Measurements from ENCODE around the gene MRPL24. TPM values are rescaled to one million over a fixed set of nuclear protein-coding genes. Genes with fewer than 3 reads are reported as not detected.

Gene MRPL24
- total and polyA plus RNA-seq, 2 of the 4 experiments (the other 2 are of a cell fraction) = 68.8 to 99.5 TPM

GRCh38 chr1:156711011-156711817 lies 29.7 kb downstream of the MRPL24 start:
- intact Hi-C loops (cut with micrococcal nuclease) (no loop called here), dilution Hi-C loops (cut with HindIII; ENCODE audit: low sequenced_read_pairs, unreplicated experiment) (no loop called here), in situ Hi-C loops (cut with MboI; ENCODE audit: low sequenced_read_pairs) (no loop called here)
- Histone ChIP-seq H2BK20ac (ENCODE audit: low read depth, low read length) (no peak overlapping the region), H3K9me3 (ENCODE audit: control insufficient read depth, insufficient read depth, low read length) (no peaks in the 10 kb centered on the region), H3K4ac (ENCODE audit: low read depth, low read length) (no peak overlapping the region), H2AK9ac (replicated peaks; ENCODE audit: low read depth, low read length, poor library complexity) (no peak overlapping the region), H4K91ac (ENCODE audit: insufficient read depth, low read depth, low read length) (no peak overlapping the region), H3K56ac (ENCODE audit: extremely low read depth, insufficient read depth, low read length) (no peak overlapping the region), H3K36me3 (ENCODE audit: control insufficient read depth, insufficient read depth, low read length) (no peaks in the 10 kb centered on the region), H3K27ac (ENCODE audit: insufficient read depth, low read length) (no peak overlapping the region), H3K4me1 (ENCODE audit: control insufficient read depth, insufficient read depth, low read length) (peaks cover 34% of the 10 kb centered on the region), H2BK120ac (ENCODE audit: low read depth, low read length) (no peak overlapping the region), H3K79me1 (ENCODE audit: low read depth in 1 of 2, low read length in 2 of 2) (0 out of 4 replicates have a peak, but pooled peaks cover 0 to 4% of the 10 kb centered on the region in 2 experiments), H2BK15ac (ENCODE audit: low read depth, low read length) (no peak overlapping the region), H4K5ac (ENCODE audit: low read depth, low read length) (no peak overlapping the region), H2AK5ac (ENCODE audit: low read depth, low read length) (no peak overlapping the region), H3K9me1 (ENCODE audit: insufficient read depth, low read length) (peaks cover 3% of the 10 kb centered on the region; the same call in 1 of the 2 replicates), H3K9ac (ENCODE audit: low read depth, low read length) (no peak overlapping the region), H4K20me1 (ENCODE audit: insufficient read depth, low read length) (no peaks in the 10 kb centered on the region), H4K8ac (ENCODE audit: low read depth in 2 of 2, low read length in 2 of 2) (no peak overlapping the region), H3K23ac (ENCODE audit: low read depth, low read length) (no peak overlapping the region), H3K27me3 (ENCODE audit: control insufficient read depth, insufficient read depth, low read length) (no peaks in the 10 kb centered on the region), H2BK5ac (ENCODE audit: low read depth, low read length, poor library complexity, severe bottlenecking) (no peak overlapping the region), H3K14ac (replicated peaks; ENCODE audit: low read depth, low read length) (no peak overlapping the region), H2AFZ (replicated peaks; ENCODE audit: low read length, poor library complexity) (no peak overlapping the region), H3K4me3 (ENCODE audit: insufficient read depth, low read depth, low read length) (no peak overlapping the region), H3K18ac (ENCODE audit: low read depth, low read length) (no peak overlapping the region), H3K4me2 (ENCODE audit: low read depth, low read length) (no peak overlapping the region)
- WGBS, 2 experiments (ENCODE audit: extremely low coverage in 2 of 2, insufficient read length in 1 of 2) = 50% methylated on average over 2 of the region's 9 CpGs; no CpG with 5 or more reads in 1 of the 2 experiments
- ATAC-seq (ENCODE audit: low read depth) = no peak
- CTCF ChIA-PET = interaction anchor here (2.2 to 3.5 kb wide), 2 partner anchors 15 to 21 kb away, joined by 8 to 24 read pairs; no protein-coding TSS in a partner anchor
- no peak for TF ChIP-seq NFE2L2 (IDR thresholded peaks at IDR 0.05; ENCODE audit: low read depth, low read length)
- TF ChIP-seq, protein P1, sequence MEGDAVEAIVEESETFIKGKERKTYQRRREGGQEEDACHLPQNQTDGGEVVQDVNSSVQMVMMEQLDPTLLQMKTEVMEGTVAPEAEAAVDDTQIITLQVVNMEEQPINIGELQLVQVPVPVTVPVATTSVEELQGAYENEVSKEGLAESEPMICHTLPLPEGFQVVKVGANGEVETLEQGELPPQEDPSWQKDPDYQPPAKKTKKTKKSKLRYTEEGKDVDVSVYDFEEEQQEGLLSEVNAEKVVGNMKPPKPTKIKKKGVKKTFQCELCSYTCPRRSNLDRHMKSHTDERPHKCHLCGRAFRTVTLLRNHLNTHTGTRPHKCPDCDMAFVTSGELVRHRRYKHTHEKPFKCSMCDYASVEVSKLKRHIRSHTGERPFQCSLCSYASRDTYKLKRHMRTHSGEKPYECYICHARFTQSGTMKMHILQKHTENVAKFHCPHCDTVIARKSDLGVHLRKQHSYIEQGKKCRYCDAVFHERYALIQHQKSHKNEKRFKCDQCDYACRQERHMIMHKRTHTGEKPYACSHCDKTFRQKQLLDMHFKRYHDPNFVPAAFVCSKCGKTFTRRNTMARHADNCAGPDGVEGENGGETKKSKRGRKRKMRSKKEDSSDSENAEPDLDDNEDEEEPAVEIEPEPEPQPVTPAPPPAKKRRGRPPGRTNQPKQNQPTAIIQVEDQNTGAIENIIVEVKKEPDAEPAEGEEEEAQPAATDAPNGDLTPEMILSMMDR (conservative IDR thresholded peaks at IDR 0.05; ENCODE audit: low read depth, low read length) = no peak
- TF ChIP-seq MAZ (IDR thresholded peaks at IDR 0.05; ENCODE audit: borderline replicate concordance, low read depth, low read length) = no peak
- no peak for TF ChIP-seq BHLHE40 (IDR thresholded peaks at IDR 0.05; ENCODE audit: low read depth, low read length)
- no peak for TF ChIP-seq SMC3 (IDR thresholded peaks at IDR 0.05; ENCODE audit: low read depth, low read length)
- no peak for DNase-seq
- BruUV-seq (replicated peaks) = no TSS peak
- POLR2A ChIA-PET (ENCODE audit: unreplicated experiment) = no interaction called here

Data from IMR-90 (cell line).